Keratinocyte (primary cell): ENCODE measurements around the gene ECE1. TPM values are rescaled to one million over a fixed set of nuclear protein-coding genes. Genes with fewer than 3 reads are reported as not detected.
"Not testable (repeated sequence)": the region's sequence is repeated elsewhere in the genome, so short reads cannot be mapped to it uniquely, and the experiment has no call there.

Experiments
- DNase-seq: peaks from one replicate; pipeline ENCODE4 v3.0.0-alpha.2; 2011; ENCODE audit warnings: low read depth, missing footprints, low spot score
- FAIRE-seq: peaks from 2 replicates; lab custom pipeline; 2011; peaks lifted over from hg19 to GRCh38; lab: Jason Lieb, UNC
- H2AFZ ChIP-seq: 2 replicates; pipeline ENCODE4 v1.6.0; 2012; ENCODE audit warnings: low read length, control low read depth, inconsistent platforms; ENCODE audit not compliant: control insufficient read depth
- H3K27ac ChIP-seq: 2 replicates; pipeline ENCODE4 v1.5.1; 2011; ENCODE audit warnings: low read length; ENCODE audit not compliant: control insufficient read depth, insufficient read depth
- H3K27me3 ChIP-seq: 3 replicates; pipeline ENCODE4 v1.6.0; 2011; ENCODE audit warnings: low read length; ENCODE audit not compliant: control insufficient read depth, insufficient read depth; ENCODE audit errors: extremely low read depth
- H3K36me3 ChIP-seq, 2 experiments: 2 replicates in 1 of 2; 3 replicates in 1 of 2; pipeline ENCODE4 v1.5.1; 2011; ENCODE audit warnings: low read length in 2 of 2, mild to moderate bottlenecking in 1 of 2; ENCODE audit not compliant: control insufficient read depth in 2 of 2, insufficient read depth in 2 of 2; ENCODE audit errors: extremely low read depth in 1 of 2
- H3K4me1 ChIP-seq: 3 replicates; pipeline ENCODE4 v1.5.1; 2011; ENCODE audit warnings: low read length; ENCODE audit not compliant: control insufficient read depth, insufficient read depth; ENCODE audit errors: extremely low read depth
- H3K4me2 ChIP-seq: 3 replicates; pipeline ENCODE4 v1.6.0; 2011; ENCODE audit warnings: low read depth, low read length; ENCODE audit not compliant: control insufficient read depth, insufficient read depth; ENCODE audit errors: extremely low read depth
- H3K4me3 ChIP-seq, 3 experiments: fragments of 200-600 bp in 1 of 3; sonication (generic) in 1 of 3; 2 replicates in 2 of 3; 3 replicates in 1 of 3; pipeline ENCODE4 v1.5.1; 2011 to 2016; ENCODE audit warnings: low read length in 3 of 3, mild to moderate bottlenecking in 3 of 3, control low read depth in 2 of 3, inconsistent platforms in 1 of 3, low read depth in 1 of 3, mixed read lengths in 1 of 3, mixed run types in 1 of 3, moderate library complexity in 1 of 3; ENCODE audit not compliant: control insufficient read depth in 2 of 3, insufficient read depth in 2 of 3; ENCODE audit errors: extremely low read depth in 1 of 3
- H3K79me2 ChIP-seq: 2 replicates; pipeline ENCODE4 v1.6.0; 2012; ENCODE audit warnings: low read length; ENCODE audit not compliant: control insufficient read depth, insufficient read depth
- H3K9ac ChIP-seq: 3 replicates; pipeline ENCODE4 v1.6.0; 2011; ENCODE audit warnings: low read length; ENCODE audit not compliant: control insufficient read depth, insufficient read depth; ENCODE audit errors: extremely low read depth
- H3K9me1 ChIP-seq: 3 replicates; pipeline ENCODE4 v1.6.0; 2011; ENCODE audit warnings: low read length; ENCODE audit not compliant: control insufficient read depth, insufficient read depth; ENCODE audit errors: extremely low read depth
- H3K9me3 ChIP-seq: 2 replicates; pipeline ENCODE4 v1.5.1; 2012; ENCODE audit warnings: low read depth, low read length; ENCODE audit not compliant: control insufficient read depth
- H4K20me1 ChIP-seq: 3 replicates; pipeline ENCODE4 v1.6.0; 2011; ENCODE audit warnings: low read length; ENCODE audit not compliant: control insufficient read depth, insufficient read depth; ENCODE audit errors: extremely low read depth
- CTCF ChIP-seq, 3 experiments: IDR thresholded peaks in 1 of 3; conservative IDR thresholded peaks in 1 of 3; optimal IDR thresholded peaks in 1 of 3; 2 replicates in 2 of 3; 3 replicates in 1 of 3; pipeline versions ENCODE3 to v1.5.1; 2011; ENCODE audit warnings: low read length in 3 of 3, mild to moderate bottlenecking in 3 of 3, moderate library complexity in 2 of 3, control low read depth in 1 of 3, inconsistent platforms in 1 of 3; ENCODE audit not compliant: insufficient read depth in 2 of 3; ENCODE audit errors: extremely low read depth in 1 of 3
- EZH2 ChIP-seq: IDR thresholded peaks from one replicate; pipeline ENCODE4 v1.6.1; 2012; ENCODE audit warnings: inconsistent platforms, mild to moderate bottlenecking, low read length, moderate library complexity
- dilution Hi-C: fragments of 300-500 bp; cut with MboI; formaldehyde crosslinking; loops from one replicate; pipeline ENCODE4 v1.7.0; 2020; ENCODE audit warnings: low sequenced_read_pairs; ENCODE audit not compliant: extremely low pct_ligation_motif_present
- polyA plus RNA-seq, 5 experiments: library from polyadenylated mRNA; depleted of rRNA in 3 of 5; stranded (reverse) in 3 of 5; stranded (forward) in 1 of 5; unstranded in 1 of 5; fragments of >200 nt; gene quantifications; 1 replicate in 1 of 5; 2 replicates in 3 of 5; 3 replicates in 1 of 5; pipeline versions ENCODE4 v1.2.1 to v1.2.3, GENCODE V29; 2011 to 2012; ENCODE audit warnings: missing spikeins in 2 of 5, low read depth in 1 of 5, low replicate concordance in 1 of 5

Gene ECE1
- polyA plus RNA-seq, 1 donor (not counting 4 experiments of a cell fraction or from before 2014, with no cell fraction given): 59.1 TPM

GRCh38 chr1:21216835-21217811 is 73.1 kb downstream of the ECE1 start:
- Histone ChIP-seq H3K9me1 (no peaks in the 10 kb centered on the region), H3K4me3 (no peak overlapping the region), H3K36me3 (peaks cover 3 to 13% of the 10 kb centered on the region in 2 experiments), H3K79me2 (no peaks in the 10 kb centered on the region), H2AFZ (no peak overlapping the region), H3K4me1 (no peaks in the 10 kb centered on the region), H3K9me3 (no peaks in the 10 kb centered on the region), H3K4me2 (no peak overlapping the region), H3K9ac (no peak overlapping the region), H3K27ac (no peak overlapping the region), H4K20me1 (no peaks in the 10 kb centered on the region), H3K27me3 (no peaks in the 10 kb centered on the region)
- no peak for FAIRE-seq
- no peak for DNase-seq
- TF ChIP-seq EZH2 (no peak), CTCF (optimal IDR thresholded peaks at IDR 0.05 in 1 of 3, IDR thresholded peaks at IDR 0.05 in 1 of 3, conservative IDR thresholded peaks at IDR 0.05 in 1 of 3; ENCODE audit: extremely low read depth in 1 of 3, insufficient read depth in 2 of 3, low read length in 3 of 3) (peak; percentile 79 to 85 (median 83))
- dilution Hi-C loops: no loop called here

GRCh38 chr1:21212126-21212525 is 78.1 kb downstream of the ECE1 start:
- Histone ChIP-seq H3K27ac (no peak overlapping the region), H3K9me1 (no peaks in the 10 kb centered on the region), H3K4me3 (no peak overlapping the region), H3K36me3 (no peaks in the 10 kb centered on the region), H3K4me2 (no peak overlapping the region), H3K79me2 (no peaks in the 10 kb centered on the region), H3K9ac (no peak overlapping the region), H3K4me1 (no peaks in the 10 kb centered on the region), H3K9me3 (no peaks in the 10 kb centered on the region), H2AFZ (no peak overlapping the region), H3K27me3 (no peaks in the 10 kb centered on the region), H4K20me1 (no peaks in the 10 kb centered on the region)
- FAIRE-seq: no peak
- TF ChIP-seq CTCF (optimal IDR thresholded peaks at IDR 0.05 in 1 of 3, IDR thresholded peaks at IDR 0.05 in 1 of 3, conservative IDR thresholded peaks at IDR 0.05 in 1 of 3; ENCODE audit: extremely low read depth in 1 of 3, insufficient read depth in 2 of 3, low read length in 3 of 3): no peak
- no peak for TF ChIP-seq EZH2
- DNase-seq: no peak
- dilution Hi-C loops: no loop called here

DNA sequence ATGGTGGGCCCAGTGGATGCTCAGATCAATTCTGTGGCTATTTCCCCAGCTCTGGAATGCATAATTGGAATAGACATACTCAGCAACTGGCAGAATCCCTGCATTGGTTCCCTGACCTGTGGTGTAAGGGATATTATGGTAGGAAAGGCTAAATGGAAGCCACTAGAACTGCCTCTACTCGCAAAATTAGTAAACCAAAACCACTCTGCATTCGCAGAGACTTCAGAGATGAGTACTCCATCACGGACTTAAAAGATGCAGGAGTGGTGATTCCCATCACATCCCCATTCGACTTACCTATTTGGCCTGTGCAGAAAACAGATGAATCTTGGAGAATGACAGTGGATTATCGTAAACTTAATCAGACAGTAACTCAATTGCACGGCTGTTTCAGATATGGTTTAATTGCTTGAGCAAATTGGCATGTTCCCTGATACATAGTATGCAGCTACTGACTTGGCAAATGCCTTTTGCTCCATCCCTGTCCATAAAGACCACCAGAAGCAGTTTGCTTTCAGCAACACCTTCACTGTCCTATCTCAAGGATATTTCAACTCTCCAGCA is 82.0 kb downstream of the ECE1 start:
- H3K4me3 ChIP-seq, H3K4me1 ChIP-seq, DNase-seq, H3K79me2 ChIP-seq, H3K9me3 ChIP-seq, H3K9me1 ChIP-seq, H4K20me1 ChIP-seq, H3K36me3 ChIP-seq, H2AFZ ChIP-seq, FAIRE-seq, H3K9ac ChIP-seq, H3K27me3 ChIP-seq, H3K4me2 ChIP-seq, H3K27ac ChIP-seq, dilution Hi-C loops: not testable (repeated sequence)
